Endodermal cell (in vitro differentiated cells): ENCODE results near the gene HSP90AB1. TPM values are rescaled to one million over a fixed set of nuclear protein-coding genes. Genes with fewer than 3 reads are reported as not detected.

Source experiments
- DNase-seq: peaks from one replicate; pipeline ENCODE4 v3.0.0-alpha.2; 2017
- H3K27ac ChIP-seq: 2 replicates; pipeline ENCODE4 v1.5.1; 2013; ENCODE audit warnings: mild to moderate bottlenecking, low read depth, low read length, moderate library complexity
- H3K27me3 ChIP-seq: 2 replicates; pipeline ENCODE4 v1.6.1; 2013; ENCODE audit warnings: mild to moderate bottlenecking, low read length, moderate library complexity; ENCODE audit not compliant: insufficient read depth, control insufficient read depth, poor library complexity, severe bottlenecking
- H3K36me3 ChIP-seq: 2 replicates; pipeline ENCODE4 v1.7.0; 2013; ENCODE audit warnings: mild to moderate bottlenecking, low read length, moderate library complexity; ENCODE audit not compliant: control insufficient read depth, insufficient read depth
- H3K4me1 ChIP-seq: one replicate; pipeline ENCODE4 v1.7.0; 2013; ENCODE audit warnings: low read length; ENCODE audit not compliant: control insufficient read depth, insufficient read depth
- H3K4me3 ChIP-seq: 2 replicates; pipeline ENCODE4 v1.5.1; 2013; ENCODE audit warnings: mild to moderate bottlenecking, low read length, moderate library complexity
- H3K9ac ChIP-seq: 2 replicates; pipeline ENCODE4 v1.6.1; 2013; ENCODE audit warnings: mild to moderate bottlenecking, low read length, moderate library complexity; ENCODE audit not compliant: poor library complexity, severe bottlenecking; ENCODE audit errors: extremely low read depth
- H3K9me3 ChIP-seq: 2 replicates; pipeline ENCODE4 v1.6.1; 2013; ENCODE audit warnings: mild to moderate bottlenecking, low read length, moderate library complexity; ENCODE audit not compliant: control insufficient read depth
- H3K27ac Mint-ChIP-seq: 2 replicates; pipeline ENCODE4 v1.8.0; 2020; ENCODE audit warnings: mixed read lengths
- H3K27me3 Mint-ChIP-seq: 2 replicates; pipeline ENCODE4 v1.8.0; 2021; ENCODE audit warnings: mild to moderate bottlenecking, mixed read lengths; ENCODE audit not compliant: insufficient read depth
- H3K36me3 Mint-ChIP-seq: 2 replicates; pipeline ENCODE4 v1.8.0; 2020; ENCODE audit warnings: low read depth, mixed read lengths
- H3K4me1 Mint-ChIP-seq: 2 replicates; pipeline ENCODE4 v1.8.0; 2020; ENCODE audit warnings: mixed read lengths
- H3K4me3 Mint-ChIP-seq: 2 replicates; pipeline ENCODE4 v1.8.0; 2020; ENCODE audit warnings: mild to moderate bottlenecking, moderate library complexity, mixed read lengths
- H3K9me3 Mint-ChIP-seq: 2 replicates; pipeline ENCODE4 v1.8.0; 2020; ENCODE audit warnings: mild to moderate bottlenecking, mixed read lengths
- CTCF ChIP-seq: fragments of 200-600 bp; sonication (generic); conservative IDR thresholded peaks from 2 replicates; pipeline ENCODE4 v1.5.0; 2021; ENCODE audit warnings: antibody characterized with exemption, mild to moderate bottlenecking
- WGBS, 2 experiments: methylation state at CpG; one replicate each; pipeline versions ENCODE4 v1.1.5 to v1.1.7; 2013; ENCODE audit warnings: missing lambda C conversion rate in 2 of 2, mixed read lengths in 1 of 2; ENCODE audit not compliant: insufficient coverage in 1 of 2, insufficient read length in 1 of 2; 5-methylcytosine and 5-hydroxymethylcytosine counted together
- total RNA-seq, 2 donors: library from RNA; stranded (reverse); fragmentation: NEBNext Ultra II Directional in 1 of 2; extraction: Animal tissue kit (Norgen Biotek cat#: 25700) in 1 of 2; gene quantifications; 2 replicates in 1 of 2; 3 replicates in 1 of 2; pipeline ENCODE4 v1.2.1, GENCODE V29; 2021

HSP90AB1 gene
- total RNA-seq, 2 donors from 2014 or later, result 1,356 to 1,422 TPM

- no peak overlapping the region for H3K4me3 Mint-ChIP-seq
- Histone ChIP-seq H3K9me3 (no peaks in the 10 kb centered on the region), H3K27me3 (no peaks in the 10 kb centered on the region), H3K27ac (no peak overlapping the region), H3K4me1 (peaks cover 8% of the 10 kb centered on the region), H3K9ac (no peak overlapping the region), H3K36me3 (peaks cover 6% of the 10 kb centered on the region), H3K4me3 (no peak overlapping the region)
- WGBS, 2 experiments, result 86 to 87% methylated on average over 4 to 6 of the region's 6 CpGs
- no peak overlapping the region for H3K27ac Mint-ChIP-seq
- H3K9me3 Mint-ChIP-seq, result no peaks in the 10 kb centered on the region
- TF ChIP-seq CTCF, result no peak
- H3K36me3 Mint-ChIP-seq, result peaks cover 5% of the 10 kb centered on the region
- H3K27me3 Mint-ChIP-seq, result peaks cover 10% of the 10 kb centered on the region
- peaks cover 36% of the 10 kb centered on the region for H3K4me1 Mint-ChIP-seq
- no peak for DNase-seq
Measured at GRCh38 chr6:44260451-44261297, 13.8 kb downstream of the HSP90AB1 start.

- peaks cover 15% of the 10 kb centered on the region for H3K27me3 Mint-ChIP-seq
Measured at GRCh38 chr6:44261581-44261980, 14.7 kb downstream of the HSP90AB1 start.

More at GRCh38 chr6:44261581-44261980, 14.7 kb downstream of the HSP90AB1 start:
- Mint-ChIP-seq H3K27ac (no peak overlapping the region), H3K4me3 (no peak overlapping the region), H3K4me1 (peaks cover 27% of the 10 kb centered on the region), H3K36me3 (peaks cover 2% of the 10 kb centered on the region), H3K9me3 (no peaks in the 10 kb centered on the region)
- Histone ChIP-seq H3K9ac (no peak overlapping the region), H3K27ac (no peak overlapping the region), H3K27me3 (no peaks in the 10 kb centered on the region), H3K9me3 (no peaks in the 10 kb centered on the region), H3K4me3 (no peak overlapping the region), H3K4me1 (peaks cover 5% of the 10 kb centered on the region), H3K36me3 (peaks cover 3% of the 10 kb centered on the region)
- no peak for TF ChIP-seq CTCF
- DNase-seq, result no peak
- 97 to 100% methylated on average over 8 of the region's 8 CpGs for WGBS, 2 experiments
